SU-DHL-6 (cell line): ENCODE measurements around the gene DOCK9.

ENCODE experiments used
- H2AFZ ChIP-seq: fragments of 200-600 bp; sonication (generic); 2 replicates; pipeline ENCODE4 v1.6.1; 2014; ENCODE audit warnings: low read depth, mild to moderate bottlenecking, moderate library complexity, mixed read lengths, antibody characterized with exemption, low read length; ENCODE audit not compliant: severe bottlenecking
- H3F3A ChIP-seq: fragments of 200-600 bp; shearing (Covaris generic); 2 replicates; pipeline ENCODE4 v1.6.0; 2016; ENCODE audit warnings: antibody characterized with exemption, mild to moderate bottlenecking; ENCODE audit not compliant: insufficient read depth
- H3K27ac ChIP-seq: fragments of 200-600 bp; sonication (generic); 2 replicates; pipeline ENCODE4 v1.5.1; 2016; ENCODE audit warnings: low read depth, mild to moderate bottlenecking, low read length, moderate library complexity, mixed read lengths
- H3K27me3 ChIP-seq: fragments of 200-600 bp; sonication (generic), shearing (Covaris generic); 2 replicates; pipeline ENCODE4 v1.6.0; 2014; ENCODE audit warnings: mild to moderate bottlenecking, low read length
- H3K36me3 ChIP-seq: fragments of 200-600 bp; sonication (generic); 2 replicates; pipeline ENCODE4 v1.6.1; 2014; ENCODE audit warnings: mild to moderate bottlenecking, low read length, mixed read lengths
- H3K4me2 ChIP-seq: fragments of 300-600, 200-600 bp; shearing (Covaris generic), sonication (generic); 2 replicates; pipeline ENCODE4 v1.6.0; 2014; ENCODE audit warnings: low read length, low read depth, mild to moderate bottlenecking; ENCODE audit not compliant: poor library complexity, severe bottlenecking
- H3K4me3 ChIP-seq: fragments of 200-600 bp; sonication (generic); 2 replicates; pipeline ENCODE4 v1.5.1; 2014; ENCODE audit warnings: antibody characterized with exemption, low read length, mild to moderate bottlenecking, mixed read lengths; ENCODE audit not compliant: insufficient read depth, poor library complexity, severe bottlenecking
- H3K79me2 ChIP-seq: fragments of 200-600 bp; sonication (generic); 2 replicates; pipeline ENCODE4 v1.6.1; 2014; ENCODE audit warnings: mild to moderate bottlenecking, low read length, moderate library complexity; ENCODE audit not compliant: insufficient read depth
- H3K9ac ChIP-seq: fragments of 200-600 bp; sonication (generic); 2 replicates; pipeline ENCODE4 v1.7.0; 2014; ENCODE audit warnings: mild to moderate bottlenecking, low read length
- H3K9me2 ChIP-seq: fragments of 200-600 bp; sonication (generic); replicated peaks from 2 replicates; pipeline ENCODE4 v1.6.1; 2014; ENCODE audit warnings: low read length; ENCODE audit not compliant: insufficient read depth
- H3K9me3 ChIP-seq: fragments of 200-600 bp; sonication (generic); 2 replicates; pipeline ENCODE4 v1.6.1; 2014; ENCODE audit warnings: low read length, mixed read lengths; ENCODE audit not compliant: insufficient read depth
- H4K20me1 ChIP-seq: fragments of 200-600 bp; sonication (generic); 2 replicates; pipeline ENCODE4 v1.6.1; 2014; ENCODE audit warnings: low read depth, mild to moderate bottlenecking, antibody characterized with exemption, low read length, moderate library complexity, mixed read lengths
- CTCF ChIP-seq: fragments of 200-600 bp; sonication (generic); IDR thresholded peaks from one replicate; pipeline ENCODE4 v1.5.1; 2017; ENCODE audit warnings: antibody characterized with exemption, mild to moderate bottlenecking, low read length, moderate library complexity; ENCODE audit not compliant: insufficient read depth, poor library complexity, severe bottlenecking
- EZH2phosphoT487 ChIP-seq: fragments of 200-600 bp; sonication (generic), shearing (Covaris generic); conservative IDR thresholded peaks from 2 replicates; pipeline ENCODE4 v1.6.1; 2018; ENCODE audit warnings: mild to moderate bottlenecking, antibody characterized with exemption, low read length, moderate library complexity, mixed read lengths

The DOCK9 gene

GRCh38 chr13:98990701-98991100, 12.8 kb upstream of the DOCK9 start:
- H3F3A ChIP-seq = no peaks in the 10 kb centered on the region
- no peak overlapping the region for H3K4me3 ChIP-seq
- H3K9me2 ChIP-seq = no peaks in the 10 kb centered on the region
- no peak overlapping the region for H3K27ac ChIP-seq
- H3K36me3 ChIP-seq = no peaks in the 10 kb centered on the region
- no peak overlapping the region for H3K9ac ChIP-seq
- no peaks in the 10 kb centered on the region for H3K79me2 ChIP-seq
- no peak overlapping the region for H2AFZ ChIP-seq
- TF ChIP-seq EZH2phosphoT487 = no peak
- TF ChIP-seq CTCF = no peak
- no peaks in the 10 kb centered on the region for H4K20me1 ChIP-seq
- no peak overlapping the region for H3K4me2 ChIP-seq
- no peaks in the 10 kb centered on the region for H3K27me3 ChIP-seq
- H3K9me3 ChIP-seq = no peaks in the 10 kb centered on the region

- H3K4me3 ChIP-seq = no peak overlapping the region
- no peaks in the 10 kb centered on the region for H4K20me1 ChIP-seq
- H3K4me2 ChIP-seq = no peak overlapping the region
- no peak overlapping the region for H2AFZ ChIP-seq
- H3K27ac ChIP-seq = no peak overlapping the region
- TF ChIP-seq EZH2phosphoT487 (no peak), CTCF (no peak)
- no peaks in the 10 kb centered on the region for H3K9me2 ChIP-seq
- H3K36me3 ChIP-seq = no peaks in the 10 kb centered on the region
- H3K79me2 ChIP-seq = no peaks in the 10 kb centered on the region
- H3K9me3 ChIP-seq = no peaks in the 10 kb centered on the region
- no peak overlapping the region for H3K9ac ChIP-seq
- no peaks in the 10 kb centered on the region for H3F3A ChIP-seq
- H3K27me3 ChIP-seq = no peaks in the 10 kb centered on the region
Observed at GRCh38 chr13:98989469-98990235, 11.8 kb upstream of the DOCK9 start.

- no peak overlapping the region for H3K27ac ChIP-seq
- no peak overlapping the region for H3K4me2 ChIP-seq
- H4K20me1 ChIP-seq = no peaks in the 10 kb centered on the region
- TF ChIP-seq EZH2phosphoT487 (no peak), CTCF (no peak)
- no peaks in the 10 kb centered on the region for H3K27me3 ChIP-seq
- no peaks in the 10 kb centered on the region for H3K9me2 ChIP-seq
- H2AFZ ChIP-seq = no peak overlapping the region
- H3K36me3 ChIP-seq = no peaks in the 10 kb centered on the region
- no peaks in the 10 kb centered on the region for H3K79me2 ChIP-seq
- no peaks in the 10 kb centered on the region for H3F3A ChIP-seq
- no peak overlapping the region for H3K9ac ChIP-seq
- H3K4me3 ChIP-seq = no peak overlapping the region
- H3K9me3 ChIP-seq = no peaks in the 10 kb centered on the region
Observed at GRCh38 chr13:98988780-98989179, 10.9 kb upstream of the DOCK9 start.
